PC-3 (cell line): ENCODE results near the gene RPAP2.

Experiments
- EZH2 ChIP-seq: fragments of 300-600 bp; sonication (generic); IDR thresholded peaks from one replicate; pipeline ENCODE4 v1.6.1; 2017; ENCODE audit warnings: antibody characterized with exemption, mild to moderate bottlenecking, low read length; ENCODE audit not compliant: unreplicated experiment
- EZH2phosphoT487 ChIP-seq: fragments of 300-600 bp; sonication (generic); IDR thresholded peaks from 2 replicates; pipeline ENCODE4 v1.6.1; 2018; ENCODE audit warnings: mild to moderate bottlenecking, antibody characterized with exemption, low read length, borderline replicate concordance
- TF ChIP-seq, protein P1 (sequence below): fragments of 300-600 bp; sonication (generic); conservative IDR thresholded peaks from 2 replicates; pipeline ENCODE4 v1.5.1; 2017; ENCODE audit warnings: antibody characterized with exemption, low read depth, mild to moderate bottlenecking, low read length

DNA sequence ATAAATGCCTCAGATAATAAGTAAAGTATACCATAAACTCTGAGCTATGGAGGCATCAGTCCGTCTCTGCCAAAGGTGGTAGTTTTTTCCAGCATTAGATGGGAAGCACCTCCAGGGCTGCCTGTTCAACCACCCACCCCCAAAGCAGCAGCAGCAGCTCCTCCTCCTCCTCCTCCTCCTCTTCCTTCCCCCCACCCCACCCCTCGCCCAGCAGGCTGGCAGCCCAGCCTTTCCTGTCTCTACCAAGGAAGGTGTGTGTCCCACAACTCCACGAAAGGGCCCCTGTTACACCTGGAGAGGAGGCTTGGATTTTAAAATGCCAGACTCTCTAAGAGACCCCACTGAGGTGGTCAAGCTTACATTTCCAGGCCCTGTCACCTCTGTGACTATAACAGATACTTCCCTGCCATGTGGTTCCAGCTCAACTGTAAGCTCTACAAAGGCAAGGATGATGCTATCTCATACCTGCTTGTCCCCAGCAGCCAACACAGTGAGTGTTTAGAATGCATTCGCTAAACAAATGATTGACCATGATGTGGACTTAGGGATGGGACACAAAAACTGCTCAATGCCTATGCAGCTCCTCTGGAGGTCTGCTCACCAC, 111.2 kb downstream of the RPAP2 start:
- TF ChIP-seq, protein P1, sequence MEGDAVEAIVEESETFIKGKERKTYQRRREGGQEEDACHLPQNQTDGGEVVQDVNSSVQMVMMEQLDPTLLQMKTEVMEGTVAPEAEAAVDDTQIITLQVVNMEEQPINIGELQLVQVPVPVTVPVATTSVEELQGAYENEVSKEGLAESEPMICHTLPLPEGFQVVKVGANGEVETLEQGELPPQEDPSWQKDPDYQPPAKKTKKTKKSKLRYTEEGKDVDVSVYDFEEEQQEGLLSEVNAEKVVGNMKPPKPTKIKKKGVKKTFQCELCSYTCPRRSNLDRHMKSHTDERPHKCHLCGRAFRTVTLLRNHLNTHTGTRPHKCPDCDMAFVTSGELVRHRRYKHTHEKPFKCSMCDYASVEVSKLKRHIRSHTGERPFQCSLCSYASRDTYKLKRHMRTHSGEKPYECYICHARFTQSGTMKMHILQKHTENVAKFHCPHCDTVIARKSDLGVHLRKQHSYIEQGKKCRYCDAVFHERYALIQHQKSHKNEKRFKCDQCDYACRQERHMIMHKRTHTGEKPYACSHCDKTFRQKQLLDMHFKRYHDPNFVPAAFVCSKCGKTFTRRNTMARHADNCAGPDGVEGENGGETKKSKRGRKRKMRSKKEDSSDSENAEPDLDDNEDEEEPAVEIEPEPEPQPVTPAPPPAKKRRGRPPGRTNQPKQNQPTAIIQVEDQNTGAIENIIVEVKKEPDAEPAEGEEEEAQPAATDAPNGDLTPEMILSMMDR, result no peak
- TF ChIP-seq EZH2phosphoT487, result no peak
- TF ChIP-seq EZH2, result no peak
